Measurements from ENCODE around the gene MTFMT. TPM values are rescaled to one million over a fixed set of nuclear protein-coding genes. Genes with fewer than 3 reads are reported as not detected.

The MTFMT gene
- total RNA-seq, 1 donor from 2014 or later: 30.3 TPM

- Histone ChIP-seq H3K79me2 (ENCODE audit: low read depth) (no peaks in the 10 kb centered on the region), H3K4me3 (peak overlapping the region; percentile 51), H2AFZ (replicated peaks) (peak overlapping the region; percentile 83), H3K36me3 (no peaks in the 10 kb centered on the region), H3K9me3 (ENCODE audit: low read depth) (no peaks in the 10 kb centered on the region), H3K27ac (no peak overlapping the region), H4K20me1 (ENCODE audit: low read depth) (no peaks in the 10 kb centered on the region), H3F3A (ENCODE audit: low read depth) (peaks cover 37% of the 10 kb centered on the region), H3K4me2 (peak overlapping the region; percentile 95), H3K4me1 (peaks cover 30% of the 10 kb centered on the region), H3K9ac (no peak overlapping the region), H3K27me3 (peaks cover 30% of the 10 kb centered on the region)
- peaks cover 34% of the 10 kb centered on the region for H3K4me1 Mint-ChIP-seq
- no peaks in the 10 kb centered on the region for H3K36me3 Mint-ChIP-seq
- H3K9me3 Mint-ChIP-seq: peaks cover 4% of the 10 kb centered on the region
- TF ChIP-seq EZH2 (IDR thresholded peaks at IDR 0.05): peak; percentile 23
- TF ChIP-seq CTCF (IDR thresholded peaks at IDR 0.05): no peak
- peak overlapping the region; percentile 71 for H3K4me3 Mint-ChIP-seq
- H3K27ac Mint-ChIP-seq: no peak overlapping the region
- H3K27me3 Mint-ChIP-seq (ENCODE audit: insufficient read depth, low read depth): peaks cover 22% of the 10 kb centered on the region
- no peak for DNase-seq (ENCODE audit: low spot score)
Measured at GRCh38 chr15:65067317-65067644, 37.8 kb upstream of the MTFMT start.

GRCh38 chr15:65066635-65067316 lies 37.3 kb upstream of the MTFMT start:
- Histone ChIP-seq H4K20me1 (ENCODE audit: low read depth) (no peaks in the 10 kb centered on the region), H2AFZ (replicated peaks) (peak overlapping the region; percentile 83), H3K9ac (no peak overlapping the region), H3F3A (ENCODE audit: low read depth) (peaks cover 37% of the 10 kb centered on the region), H3K4me3 (peak overlapping the region; percentile 51), H3K4me1 (peaks cover 30% of the 10 kb centered on the region), H3K9me3 (ENCODE audit: low read depth) (no peaks in the 10 kb centered on the region), H3K36me3 (no peaks in the 10 kb centered on the region), H3K27me3 (peaks cover 30% of the 10 kb centered on the region), H3K27ac (no peak overlapping the region), H3K79me2 (ENCODE audit: low read depth) (no peaks in the 10 kb centered on the region), H3K4me2 (peak overlapping the region; percentile 95)
- DNase-seq (ENCODE audit: low spot score): peak; percentile 45
- TF ChIP-seq CTCF (IDR thresholded peaks at IDR 0.05): no peak
- no peak for TF ChIP-seq EZH2phosphoT487 (IDR thresholded peaks at IDR 0.05)
- no peak for TF ChIP-seq EZH2 (IDR thresholded peaks at IDR 0.05)
- no peaks in the 10 kb centered on the region for H3K36me3 Mint-ChIP-seq
- peak overlapping the region; percentile 71 for H3K4me3 Mint-ChIP-seq
- H3K27me3 Mint-ChIP-seq (ENCODE audit: insufficient read depth, low read depth): peaks cover 23% of the 10 kb centered on the region
- peaks cover 32% of the 10 kb centered on the region for H3K4me1 Mint-ChIP-seq
- peaks cover 4% of the 10 kb centered on the region for H3K9me3 Mint-ChIP-seq
- H3K27ac Mint-ChIP-seq: no peak overlapping the region

- Histone ChIP-seq H3K4me2 (peak overlapping the region; percentile 95), H3K4me1 (peaks cover 30% of the 10 kb centered on the region), H3K4me3 (peak overlapping the region; percentile 51), H3K9me3 (ENCODE audit: low read depth) (no peaks in the 10 kb centered on the region), H2AFZ (replicated peaks) (no peak overlapping the region), H3K9ac (no peak overlapping the region), H3K36me3 (no peaks in the 10 kb centered on the region), H3K27ac (no peak overlapping the region), H3K27me3 (peaks cover 30% of the 10 kb centered on the region), H4K20me1 (ENCODE audit: low read depth) (no peaks in the 10 kb centered on the region), H3F3A (ENCODE audit: low read depth) (peaks cover 37% of the 10 kb centered on the region), H3K79me2 (ENCODE audit: low read depth) (no peaks in the 10 kb centered on the region)
- Mint-ChIP-seq H3K4me1 (peaks cover 29% of the 10 kb centered on the region), H3K27ac (no peak overlapping the region), H3K4me3 (no peak overlapping the region), H3K9me3 (peaks cover 4% of the 10 kb centered on the region), H3K27me3 (ENCODE audit: insufficient read depth, low read depth) (peaks cover 23% of the 10 kb centered on the region), H3K36me3 (no peaks in the 10 kb centered on the region)
- peak; percentile 30 for DNase-seq (ENCODE audit: low spot score)
- TF ChIP-seq EZH2phosphoT487 (IDR thresholded peaks at IDR 0.05) (no peak), CTCF (IDR thresholded peaks at IDR 0.05) (no peak), EZH2 (IDR thresholded peaks at IDR 0.05) (no peak)
Measured at GRCh38 chr15:65066001-65066634, 36.7 kb upstream of the MTFMT start.
